ENCODE data around the gene S1PR3.

The S1PR3 gene

DNA sequence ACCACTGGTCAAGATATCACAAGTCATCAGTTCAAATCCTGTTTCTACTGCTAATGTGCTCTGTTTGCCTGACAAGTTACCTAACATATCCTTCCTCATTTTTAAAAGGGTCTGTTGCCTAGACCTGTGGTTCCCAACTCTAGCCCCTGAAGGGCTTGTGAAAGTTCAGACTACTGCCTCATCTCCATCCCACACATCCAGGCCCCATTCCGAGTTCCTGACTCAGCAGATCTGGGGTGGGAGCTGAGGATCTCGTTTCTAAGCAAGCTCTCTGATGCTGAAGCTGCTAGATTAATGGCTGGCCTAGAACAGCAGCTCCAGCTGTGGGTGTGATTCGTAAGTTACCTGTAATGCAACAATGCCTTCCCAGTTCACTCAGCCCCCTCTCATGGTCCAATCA lies 32.5 kb downstream of the S1PR3 start:
- H3K27me3 ChIP-seq (replicated peaks; ENCODE audit: control insufficient read depth, insufficient read depth, low read length), result no peaks in the 10 kb centered on the region
- TF ChIP-seq, protein P1, sequence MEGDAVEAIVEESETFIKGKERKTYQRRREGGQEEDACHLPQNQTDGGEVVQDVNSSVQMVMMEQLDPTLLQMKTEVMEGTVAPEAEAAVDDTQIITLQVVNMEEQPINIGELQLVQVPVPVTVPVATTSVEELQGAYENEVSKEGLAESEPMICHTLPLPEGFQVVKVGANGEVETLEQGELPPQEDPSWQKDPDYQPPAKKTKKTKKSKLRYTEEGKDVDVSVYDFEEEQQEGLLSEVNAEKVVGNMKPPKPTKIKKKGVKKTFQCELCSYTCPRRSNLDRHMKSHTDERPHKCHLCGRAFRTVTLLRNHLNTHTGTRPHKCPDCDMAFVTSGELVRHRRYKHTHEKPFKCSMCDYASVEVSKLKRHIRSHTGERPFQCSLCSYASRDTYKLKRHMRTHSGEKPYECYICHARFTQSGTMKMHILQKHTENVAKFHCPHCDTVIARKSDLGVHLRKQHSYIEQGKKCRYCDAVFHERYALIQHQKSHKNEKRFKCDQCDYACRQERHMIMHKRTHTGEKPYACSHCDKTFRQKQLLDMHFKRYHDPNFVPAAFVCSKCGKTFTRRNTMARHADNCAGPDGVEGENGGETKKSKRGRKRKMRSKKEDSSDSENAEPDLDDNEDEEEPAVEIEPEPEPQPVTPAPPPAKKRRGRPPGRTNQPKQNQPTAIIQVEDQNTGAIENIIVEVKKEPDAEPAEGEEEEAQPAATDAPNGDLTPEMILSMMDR (IDR thresholded peaks at IDR 0.05; ENCODE audit: insufficient read depth, low read length, poor library complexity, severe bottlenecking), result no peak
- DNase-seq (ENCODE audit: extremely low read depth, insufficient read length), result no peak
- no peak overlapping the region for H3K4me3 ChIP-seq (replicated peaks; ENCODE audit: low read depth, low read length)
- H3K36me3 ChIP-seq (ENCODE audit: control insufficient read depth, insufficient read depth, low read length), result no peaks in the 10 kb centered on the region

DNA sequence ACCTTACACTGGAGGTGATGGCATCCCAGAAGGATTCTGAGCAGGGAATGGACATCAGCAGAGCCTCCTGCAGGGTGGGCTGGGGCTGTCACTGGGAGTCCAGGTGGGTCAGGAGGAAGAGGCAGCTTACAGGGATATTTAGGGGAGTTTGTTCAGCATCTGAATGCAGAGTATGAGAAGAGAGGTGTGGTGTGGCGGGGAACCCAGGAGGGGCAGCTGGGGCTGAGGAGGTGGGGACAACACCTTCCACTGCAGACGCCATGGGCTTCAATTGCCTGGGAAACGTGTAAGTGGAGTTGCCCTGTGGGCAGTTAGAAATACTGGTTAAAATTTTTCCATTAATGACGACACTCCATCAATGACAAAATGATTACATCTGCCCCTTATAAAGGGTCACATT lies 33.5 kb downstream of the S1PR3 start:
- TF ChIP-seq, protein P1 (IDR thresholded peaks at IDR 0.05; ENCODE audit: insufficient read depth, low read length, poor library complexity, severe bottlenecking), result no peak
- Histone ChIP-seq H3K4me3 (replicated peaks; ENCODE audit: low read depth, low read length) (no peak overlapping the region), H3K36me3 (ENCODE audit: control insufficient read depth, insufficient read depth, low read length) (no peaks in the 10 kb centered on the region), H3K27me3 (replicated peaks; ENCODE audit: control insufficient read depth, insufficient read depth, low read length) (no peaks in the 10 kb centered on the region)
- DNase-seq (ENCODE audit: extremely low read depth, insufficient read length), result no peak

DNA sequence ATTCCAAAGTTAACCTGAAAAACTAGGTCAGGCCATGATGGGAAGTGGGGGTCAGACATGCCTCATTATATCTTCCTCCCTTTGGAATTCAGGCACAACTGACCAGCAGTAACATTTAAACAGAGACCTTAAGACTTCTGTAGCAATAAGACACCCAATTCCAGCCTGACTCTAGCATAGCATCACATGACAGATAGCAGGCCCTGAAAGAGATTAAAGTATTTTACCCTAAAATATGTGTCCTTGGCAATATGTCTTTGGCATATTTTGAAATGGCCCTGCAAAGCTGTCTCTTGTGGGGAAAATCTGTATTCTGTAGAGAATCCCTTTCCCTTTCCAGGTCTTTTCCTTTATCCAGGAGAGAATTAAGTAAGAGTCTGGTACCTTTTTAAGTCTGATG lies 34.3 kb downstream of the S1PR3 start:
- TF ChIP-seq, protein P1 (IDR thresholded peaks at IDR 0.05; ENCODE audit: insufficient read depth, low read length, poor library complexity, severe bottlenecking), result no peak

DNA sequence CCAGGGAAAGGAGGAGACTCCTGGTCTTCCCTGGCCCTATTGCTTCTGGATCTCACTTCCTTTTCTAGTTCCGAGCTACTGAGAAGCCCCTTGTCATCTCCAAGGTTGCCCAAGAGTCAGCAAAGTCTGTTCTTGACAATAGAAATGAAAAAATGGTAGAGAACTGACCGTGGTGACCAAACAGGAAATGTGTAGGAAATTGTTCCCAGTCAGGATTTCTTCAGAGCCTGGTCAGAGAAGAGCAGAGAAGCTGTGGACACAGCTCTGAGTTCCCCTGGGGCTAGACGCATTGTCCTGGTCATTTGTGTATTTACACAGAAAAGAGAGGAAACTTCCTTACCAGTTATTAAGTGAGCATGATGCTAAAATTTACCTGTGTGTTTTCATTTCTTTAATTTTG lies 35.6 kb downstream of the S1PR3 start:
- DNase-seq (ENCODE audit: extremely low read depth, insufficient read length), result no peak
- TF ChIP-seq, protein P1 (IDR thresholded peaks at IDR 0.05; ENCODE audit: insufficient read depth, low read length, poor library complexity, severe bottlenecking), result no peak

More for the DNA sequence above, 34.3 kb downstream of the S1PR3 start:
- no peak overlapping the region for H3K4me3 ChIP-seq (replicated peaks; ENCODE audit: low read depth, low read length)
- no peak for DNase-seq (ENCODE audit: extremely low read depth, insufficient read length)
- no peaks in the 10 kb centered on the region for H3K36me3 ChIP-seq (ENCODE audit: control insufficient read depth, insufficient read depth, low read length)
- no peaks in the 10 kb centered on the region for H3K27me3 ChIP-seq (replicated peaks; ENCODE audit: control insufficient read depth, insufficient read depth, low read length)

DNA sequence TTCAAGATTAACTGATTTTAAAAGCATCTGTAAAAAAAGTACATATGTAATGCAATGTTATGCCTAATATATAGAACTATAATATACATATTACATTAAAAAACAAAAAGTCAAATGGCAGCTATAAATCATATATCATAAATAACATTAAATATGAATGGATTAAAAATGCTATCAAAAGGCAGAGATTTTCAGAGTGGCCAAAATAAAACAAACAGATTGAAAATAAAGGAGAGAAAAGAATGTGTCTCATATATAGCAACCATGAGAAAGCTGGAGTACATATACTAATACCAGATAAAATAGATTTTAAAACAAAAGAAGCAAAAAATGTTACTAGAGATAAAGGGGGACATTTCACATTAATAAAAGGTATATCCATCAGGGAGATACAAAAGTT lies 38.5 kb downstream of the S1PR3 start:
- H3K27me3 ChIP-seq (replicated peaks; ENCODE audit: control insufficient read depth, insufficient read depth, low read length), result no peaks in the 10 kb centered on the region
- H3K36me3 ChIP-seq (ENCODE audit: control insufficient read depth, insufficient read depth, low read length), result no peaks in the 10 kb centered on the region
- DNase-seq (ENCODE audit: extremely low read depth, insufficient read length), result no peak
- no peak overlapping the region for H3K4me3 ChIP-seq (replicated peaks; ENCODE audit: low read depth, low read length)
- TF ChIP-seq, protein P1 (IDR thresholded peaks at IDR 0.05; ENCODE audit: insufficient read depth, low read length, poor library complexity, severe bottlenecking), result no peak

More for the DNA sequence above, 35.6 kb downstream of the S1PR3 start:
- Histone ChIP-seq H3K36me3 (ENCODE audit: control insufficient read depth, insufficient read depth, low read length) (no peaks in the 10 kb centered on the region), H3K27me3 (replicated peaks; ENCODE audit: control insufficient read depth, insufficient read depth, low read length) (no peaks in the 10 kb centered on the region), H3K4me3 (replicated peaks; ENCODE audit: low read depth, low read length) (no peak overlapping the region)

DNA sequence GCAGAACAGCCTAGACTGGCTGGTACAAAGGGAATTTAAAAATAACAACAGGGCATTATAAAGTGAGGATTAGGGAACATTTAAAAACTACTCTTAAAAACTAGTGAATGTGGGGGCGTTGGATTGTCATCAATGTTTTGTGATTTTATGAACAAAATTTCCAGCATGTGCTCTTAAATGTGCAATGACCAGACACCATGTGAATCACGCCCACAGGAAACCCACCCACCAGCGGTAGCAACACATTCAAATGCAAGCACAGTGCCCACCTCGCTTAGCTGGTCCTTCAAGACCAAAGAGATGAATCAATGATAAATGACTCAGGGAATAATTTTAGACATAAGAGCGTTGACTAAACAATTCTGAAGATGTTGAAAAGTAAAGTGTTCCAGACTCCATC lies 40.9 kb downstream of the S1PR3 start:
- no peak for DNase-seq (ENCODE audit: extremely low read depth, insufficient read length)
- TF ChIP-seq, protein P1 (IDR thresholded peaks at IDR 0.05; ENCODE audit: insufficient read depth, low read length, poor library complexity, severe bottlenecking), result no peak

More for the DNA sequence above, 40.9 kb downstream of the S1PR3 start:
- Histone ChIP-seq H3K4me3 (replicated peaks; ENCODE audit: low read depth, low read length) (no peak overlapping the region), H3K36me3 (ENCODE audit: control insufficient read depth, insufficient read depth, low read length) (no peaks in the 10 kb centered on the region), H3K27me3 (replicated peaks; ENCODE audit: control insufficient read depth, insufficient read depth, low read length) (no peaks in the 10 kb centered on the region)
